Astrocyte (in vitro differentiated cells and primary cell): ENCODE data around the gene KCTD19. TPM values are rescaled to one million over a fixed set of nuclear protein-coding genes. Genes with fewer than 3 reads are reported as not detected.

Experiments used
- DNase-seq: peaks from one replicate; pipeline ENCODE4 v3.0.0-alpha.2; 2010; ENCODE audit warnings: low read depth
- FAIRE-seq: peaks from 2 replicates; lab custom pipeline; 2011; peaks lifted over from hg19 to GRCh38; lab: Jason Lieb, UNC
- H2AFZ ChIP-seq: 2 replicates; pipeline ENCODE4 v1.6.0; 2012; ENCODE audit warnings: low read depth, low read length, inconsistent platforms
- H3K27ac ChIP-seq: 2 replicates; pipeline ENCODE4 v1.5.1; 2011; ENCODE audit warnings: low read depth, low read length, inconsistent platforms
- H3K27me3 ChIP-seq: 2 replicates; pipeline ENCODE4 v1.6.0; 2011; ENCODE audit warnings: low read length, inconsistent platforms; ENCODE audit not compliant: insufficient read depth
- H3K36me3 ChIP-seq: 2 replicates; pipeline ENCODE4 v1.5.1; 2011; ENCODE audit warnings: low read length, inconsistent platforms; ENCODE audit not compliant: insufficient read depth
- H3K4me1 ChIP-seq: 2 replicates; pipeline ENCODE4 v1.5.1; 2011; ENCODE audit warnings: low read length, inconsistent platforms; ENCODE audit not compliant: insufficient read depth
- H3K4me2 ChIP-seq: 2 replicates; pipeline ENCODE4 v1.6.0; 2012; ENCODE audit warnings: low read length, inconsistent platforms
- H3K4me3 ChIP-seq: 2 replicates; pipeline ENCODE4 v1.5.1; 2011; ENCODE audit warnings: low read depth, mild to moderate bottlenecking, low read length, inconsistent platforms; ENCODE audit not compliant: insufficient read depth
- H3K79me2 ChIP-seq: 2 replicates; pipeline ENCODE4 v1.6.0; 2012; ENCODE audit warnings: mild to moderate bottlenecking, low read length, inconsistent platforms; ENCODE audit not compliant: insufficient read depth
- H3K9ac ChIP-seq: 2 replicates; pipeline ENCODE4 v1.6.0; 2012; ENCODE audit warnings: mild to moderate bottlenecking, low read length, inconsistent platforms
- H3K9me3 ChIP-seq: 2 replicates; pipeline ENCODE4 v1.5.1; 2012; ENCODE audit warnings: low read depth, mild to moderate bottlenecking, low read length, inconsistent platforms; ENCODE audit not compliant: insufficient read depth
- H4K20me1 ChIP-seq: 2 replicates; pipeline ENCODE4 v1.6.0; 2012; ENCODE audit warnings: low read length, inconsistent platforms; ENCODE audit not compliant: insufficient read depth
- H3K27ac Mint-ChIP-seq: one replicate; pipeline ENCODE4 v1.8.0; 2021; ENCODE audit warnings: mild to moderate bottlenecking, mixed read lengths; ENCODE audit not compliant: unreplicated experiment
- H3K27me3 Mint-ChIP-seq: one replicate; pipeline ENCODE4 v1.8.0; 2021; ENCODE audit warnings: low read depth, mixed read lengths; ENCODE audit not compliant: unreplicated experiment
- H3K36me3 Mint-ChIP-seq: one replicate; pipeline ENCODE4 v1.8.0; 2021; ENCODE audit warnings: low read depth, mixed read lengths; ENCODE audit not compliant: unreplicated experiment
- H3K4me1 Mint-ChIP-seq: one replicate; pipeline ENCODE4 v1.8.0; 2021; ENCODE audit warnings: low read depth, mixed read lengths; ENCODE audit not compliant: unreplicated experiment
- H3K4me3 Mint-ChIP-seq: one replicate; pipeline ENCODE4 v1.8.0; 2021; ENCODE audit warnings: mild to moderate bottlenecking, moderate library complexity, mixed read lengths; ENCODE audit not compliant: unreplicated experiment
- H3K9me3 Mint-ChIP-seq: one replicate; pipeline ENCODE4 v1.8.0; 2021; ENCODE audit warnings: mild to moderate bottlenecking, mixed read lengths; ENCODE audit not compliant: unreplicated experiment
- EZH2 ChIP-seq: IDR thresholded peaks from 2 replicates; pipeline ENCODE4 v1.6.1; 2012; ENCODE audit warnings: mild to moderate bottlenecking, low read length, inconsistent platforms; ENCODE audit not compliant: insufficient read depth
- total RNA-seq: library from RNA; stranded (reverse); gene quantifications from 2 replicates; pipeline ENCODE4 v1.2.1, GENCODE V29; 2021
- TF ChIP-seq, protein P1 (sequence below): IDR thresholded peaks from 2 replicates; pipeline ENCODE4 v1.5.1; 2011; ENCODE audit warnings: low read depth, mild to moderate bottlenecking, inconsistent platforms, low read length, moderate library complexity; ENCODE audit not compliant: insufficient read depth

Gene KCTD19
- total RNA-seq, 1 donor from 2014 or later = not detected

DNA sequence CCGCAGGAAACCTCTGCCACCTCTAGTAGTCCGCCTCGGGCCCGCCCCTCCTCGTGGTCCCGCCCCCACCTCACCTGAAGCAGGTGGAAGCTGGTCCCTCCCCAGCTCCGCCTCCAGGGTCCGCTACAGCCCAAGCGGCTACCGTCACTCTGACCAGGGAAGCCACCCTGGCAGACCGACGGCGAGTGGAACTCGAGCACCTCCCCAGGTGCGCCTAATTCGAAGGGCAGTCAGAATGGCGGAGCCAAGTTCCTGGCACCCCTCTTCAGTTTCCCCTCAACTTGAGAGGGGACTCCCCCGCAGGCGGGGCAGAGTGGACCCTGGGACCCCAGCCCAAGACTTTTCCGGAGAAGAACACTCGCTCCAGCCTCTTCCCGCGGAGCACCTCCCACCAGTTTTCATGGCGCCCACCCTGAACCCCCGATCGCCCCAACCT lies 79.8 kb downstream of the KCTD19 start:
- no peaks in the 10 kb centered on the region for H4K20me1 ChIP-seq
- H3K79me2 ChIP-seq = peaks cover 41% of the 10 kb centered on the region
- H3K36me3 ChIP-seq = no peaks in the 10 kb centered on the region
- peak overlapping the region; percentile 64 for H2AFZ ChIP-seq
- peak overlapping the region; percentile 82 for H3K9ac ChIP-seq
- Mint-ChIP-seq H3K36me3 (no peaks in the 10 kb centered on the region), H3K9me3 (no peaks in the 10 kb centered on the region), H3K27me3 (peaks cover 12% of the 10 kb centered on the region), H3K4me3 (peak overlapping the region; percentile 89), H3K4me1 (peaks cover 30% of the 10 kb centered on the region), H3K27ac (no peak overlapping the region)
- peak overlapping the region; percentile 72 for H3K27ac ChIP-seq
- peaks cover 57% of the 10 kb centered on the region for H3K4me1 ChIP-seq
- FAIRE-seq = no peak
- H3K4me3 ChIP-seq = peak overlapping the region; percentile 74
- peak overlapping the region; percentile 95 for H3K4me2 ChIP-seq
- no peak for DNase-seq
- TF ChIP-seq EZH2 = no peak
- TF ChIP-seq, protein P1, sequence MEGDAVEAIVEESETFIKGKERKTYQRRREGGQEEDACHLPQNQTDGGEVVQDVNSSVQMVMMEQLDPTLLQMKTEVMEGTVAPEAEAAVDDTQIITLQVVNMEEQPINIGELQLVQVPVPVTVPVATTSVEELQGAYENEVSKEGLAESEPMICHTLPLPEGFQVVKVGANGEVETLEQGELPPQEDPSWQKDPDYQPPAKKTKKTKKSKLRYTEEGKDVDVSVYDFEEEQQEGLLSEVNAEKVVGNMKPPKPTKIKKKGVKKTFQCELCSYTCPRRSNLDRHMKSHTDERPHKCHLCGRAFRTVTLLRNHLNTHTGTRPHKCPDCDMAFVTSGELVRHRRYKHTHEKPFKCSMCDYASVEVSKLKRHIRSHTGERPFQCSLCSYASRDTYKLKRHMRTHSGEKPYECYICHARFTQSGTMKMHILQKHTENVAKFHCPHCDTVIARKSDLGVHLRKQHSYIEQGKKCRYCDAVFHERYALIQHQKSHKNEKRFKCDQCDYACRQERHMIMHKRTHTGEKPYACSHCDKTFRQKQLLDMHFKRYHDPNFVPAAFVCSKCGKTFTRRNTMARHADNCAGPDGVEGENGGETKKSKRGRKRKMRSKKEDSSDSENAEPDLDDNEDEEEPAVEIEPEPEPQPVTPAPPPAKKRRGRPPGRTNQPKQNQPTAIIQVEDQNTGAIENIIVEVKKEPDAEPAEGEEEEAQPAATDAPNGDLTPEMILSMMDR = no peak
- no peaks in the 10 kb centered on the region for H3K27me3 ChIP-seq
- H3K9me3 ChIP-seq = no peaks in the 10 kb centered on the region

DNA sequence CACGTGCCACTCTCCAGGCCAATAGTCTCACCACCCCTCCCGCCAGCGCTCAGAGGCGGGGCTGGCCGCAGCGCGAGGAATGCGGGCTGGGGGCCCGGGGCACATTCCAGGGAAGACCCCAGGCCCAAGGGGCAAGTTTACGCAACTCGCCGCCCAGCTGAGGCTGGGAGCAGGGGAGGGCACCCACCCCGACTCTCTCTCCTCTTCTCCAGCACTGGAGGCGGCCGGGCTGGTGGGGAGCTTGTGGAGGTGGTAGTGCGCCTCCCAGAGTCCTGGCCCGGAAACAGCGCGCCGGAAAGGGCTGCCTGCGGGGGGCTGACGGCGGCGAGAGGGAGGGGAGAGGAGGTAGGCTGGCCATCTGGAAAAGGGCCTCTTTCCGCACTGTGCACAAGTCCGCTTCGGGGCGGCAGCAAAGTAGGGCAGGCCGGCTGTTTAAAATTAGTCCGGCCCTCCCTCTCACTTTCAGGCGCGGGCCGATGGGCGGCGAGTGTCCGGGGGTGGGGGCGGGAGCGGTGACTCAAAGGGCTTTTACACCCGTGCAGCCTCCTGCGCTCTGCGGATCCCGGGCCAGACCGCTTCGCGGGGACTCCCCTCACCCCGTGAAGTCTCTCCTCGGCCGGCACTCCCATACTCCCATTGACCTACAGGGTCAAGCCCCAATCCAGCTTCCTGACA lies 80.3 kb downstream of the KCTD19 start:
- Histone ChIP-seq H3K79me2 (peaks cover 44% of the 10 kb centered on the region), H3K4me2 (peak overlapping the region; percentile 95), H3K36me3 (no peaks in the 10 kb centered on the region), H3K27ac (peak overlapping the region; percentile 72), H2AFZ (peak overlapping the region; percentile 40), H3K27me3 (no peaks in the 10 kb centered on the region), H3K4me3 (peak overlapping the region; percentile 74), H3K4me1 (peaks cover 62% of the 10 kb centered on the region), H4K20me1 (no peaks in the 10 kb centered on the region), H3K9me3 (no peaks in the 10 kb centered on the region), H3K9ac (peak overlapping the region; percentile 82)
- Mint-ChIP-seq H3K4me3 (peak overlapping the region; percentile 89), H3K27ac (peak overlapping the region; percentile 7), H3K27me3 (peaks cover 9% of the 10 kb centered on the region), H3K36me3 (no peaks in the 10 kb centered on the region), H3K4me1 (peaks cover 34% of the 10 kb centered on the region), H3K9me3 (no peaks in the 10 kb centered on the region)
- FAIRE-seq = no peak
- TF ChIP-seq, protein P1 = peak; percentile 13
- TF ChIP-seq EZH2 = no peak
- DNase-seq = peak; percentile 82

DNA sequence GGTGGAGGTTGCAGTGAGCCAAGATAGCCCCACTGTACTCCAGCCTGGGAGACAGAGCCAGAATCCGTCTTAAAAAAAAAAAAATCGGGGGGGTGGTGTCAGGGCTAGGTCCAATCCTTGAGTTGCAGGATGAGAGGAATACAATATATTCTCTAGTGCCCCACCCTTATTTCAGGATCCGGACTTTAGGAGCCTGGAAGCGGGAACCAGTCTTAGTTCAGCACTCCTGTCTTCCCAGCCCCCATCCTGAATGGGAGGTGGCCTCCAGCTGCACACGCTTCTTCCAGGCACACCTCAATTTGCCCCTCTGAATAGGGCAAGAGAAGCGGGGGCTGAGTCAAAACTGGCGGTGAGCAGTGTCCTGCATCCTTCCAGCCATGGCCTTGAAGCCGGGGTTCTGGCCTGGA lies 80.9 kb downstream of the KCTD19 start:
- Histone ChIP-seq H3K9me3 (no peaks in the 10 kb centered on the region), H4K20me1 (no peaks in the 10 kb centered on the region), H3K27ac (peak overlapping the region; percentile 72), H3K4me2 (peak overlapping the region; percentile 95), H3K27me3 (no peaks in the 10 kb centered on the region), H3K9ac (peak overlapping the region; percentile 82), H3K4me1 (peaks cover 67% of the 10 kb centered on the region), H2AFZ (peak overlapping the region; percentile 40), H3K36me3 (no peaks in the 10 kb centered on the region), H3K79me2 (peaks cover 45% of the 10 kb centered on the region), H3K4me3 (peak overlapping the region; percentile 74)
- H3K4me1 Mint-ChIP-seq = peaks cover 37% of the 10 kb centered on the region
- H3K9me3 Mint-ChIP-seq = no peaks in the 10 kb centered on the region
- no peak for FAIRE-seq
- peaks cover 8% of the 10 kb centered on the region for H3K27me3 Mint-ChIP-seq
- peak overlapping the region; percentile 96 for H3K27ac Mint-ChIP-seq
- TF ChIP-seq EZH2 = no peak
- peak overlapping the region; percentile 89 for H3K4me3 Mint-ChIP-seq
- DNase-seq = no peak
- no peaks in the 10 kb centered on the region for H3K36me3 Mint-ChIP-seq
